Stimulated activated CD4-positive, alpha-beta T cell treated with anti-CD3 and anti-CD28 coated beads, Interleukin-2, amount 100 ng/mL, for 48 hours (primary cell): ENCODE data around the gene NMNAT3.

ENCODE experiments used
- DNase-seq, 2 donors: peaks; one replicate each; pipeline ENCODE4 v3.0.0-alpha.2; 2020

Gene NMNAT3

GRCh38 chr3:139517321-139518065, 160.3 kb downstream of the NMNAT3 start:
- DNase-seq, result no peak

- no peak for DNase-seq
Measured at GRCh38 chr3:139514741-139515140, 163.0 kb downstream of the NMNAT3 start.
